HCT116 (cell line): ENCODE data around the gene WNT8B. TPM values are rescaled to one million over a fixed set of nuclear protein-coding genes. Genes with fewer than 3 reads are reported as not detected.

Source experiments
- ATAC-seq: fragments of 200-7000 bp; cut with Tn5 transposase; 2 replicates; pipeline ENCODE4 v1.9.1; 2020; ENCODE audit warnings: mild to moderate bottlenecking, moderate library complexity
- BruUV-seq: library from RNA; stranded (reverse); fragments of 400-500 nt; replicated peaks from 2 replicates; lab custom pipeline; 2021; lab: Mats Ljungman, UMichigan
- CTCF ChIA-PET: fragments of 300-600 bp; sonication (Branson Sonifier 250); formaldehyde crosslinking; loops from one replicate; lab custom pipeline; 2021; ENCODE audit warnings: antibody characterized with exemption; lab: Charles Lee
- POLR2A ChIA-PET: fragments of 300-600, 350-600 bp; sonication (Branson Sonifier 250); formaldehyde crosslinking; loops from one replicate; lab custom pipeline; 2021; ENCODE audit warnings: antibody characterized with exemption; lab: Charles Lee
- RAD21 ChIA-PET, 2 experiments: fragments of 300-600 bp; sonication (Branson Sonifier 250); formaldehyde crosslinking; loops; one replicate each; lab custom pipeline; 2023; ENCODE audit warnings: low total read pairs in 2 of 2; ENCODE audit not compliant: uncharacterized antibody in 2 of 2, unreplicated experiment in 2 of 2, low non-redundant PET in 1 of 2; lab: Charles Lee
- DNase-seq: peaks from one replicate; pipeline ENCODE4 v3.0.0-alpha.2; 2010; ENCODE audit warnings: low read depth, low spot score
- H2AFZ ChIP-seq: fragments of 200-600 bp; shearing (Covaris generic), sonication (generic); 2 replicates; pipeline ENCODE4 v1.6.1; 2017; ENCODE audit warnings: low read depth, mixed run types, mixed read lengths, antibody characterized with exemption, low read length; ENCODE audit not compliant: poor library complexity, severe bottlenecking
- H3K27ac ChIP-seq: 2 replicates; pipeline ENCODE4 v1.5.1; 2012; ENCODE audit warnings: low read depth, low read length
- H3K27me3 ChIP-seq: fragments of 200-600 bp; sonication (generic); 2 replicates; pipeline ENCODE4 v1.6.1; 2016; ENCODE audit warnings: mixed run types, low read length, mixed read lengths; ENCODE audit not compliant: insufficient read depth
- H3K36me3 ChIP-seq, 2 experiments: fragments of 200-500 bp in 1 of 2; fragments of 200-600 bp in 1 of 2; sonication (Bioruptor generic) in 1 of 2; sonication (generic) in 1 of 2; 2 replicates each; pipeline versions ENCODE4 v1.5.1 to v1.6.1; 2014 to 2016; ENCODE audit warnings: low read length in 2 of 2, inconsistent platforms in 1 of 2, mixed read lengths in 1 of 2, mixed run types in 1 of 2; ENCODE audit not compliant: insufficient read depth in 2 of 2, control insufficient read depth in 1 of 2
- H3K4me1 ChIP-seq, 2 experiments: fragments of 200-600 bp in 1 of 2; sonication (generic) in 1 of 2; 2 replicates each; pipeline versions ENCODE4 v1.5.1 to v1.6.1; 2012 to 2017; ENCODE audit warnings: low read length in 2 of 2, inconsistent platforms in 1 of 2, mild to moderate bottlenecking in 1 of 2, mixed read lengths in 1 of 2, mixed run types in 1 of 2, moderate library complexity in 1 of 2; ENCODE audit not compliant: insufficient read depth in 2 of 2, control insufficient read depth in 1 of 2
- H3K4me2 ChIP-seq: fragments of 200-600 bp; sonication (generic); 2 replicates; pipeline ENCODE4 v1.6.1; 2017; ENCODE audit warnings: mixed run types, low read length, mixed read lengths
- H3K4me3 ChIP-seq, 2 experiments: fragments of 200-600 bp in 1 of 2; sonication (generic) in 1 of 2; replicated peaks in 1 of 2; 2 replicates each; pipeline ENCODE4 v1.5.1; 2011 to 2016; ENCODE audit warnings: low read length in 2 of 2, control low read depth in 1 of 2, low read depth in 1 of 2, mild to moderate bottlenecking in 1 of 2, mixed read lengths in 1 of 2, mixed run types in 1 of 2
- H3K79me2 ChIP-seq: fragments of 200-600 bp; sonication (generic); 2 replicates; pipeline ENCODE4 v1.6.1; 2017; ENCODE audit warnings: mild to moderate bottlenecking, mixed run types, low read length, moderate library complexity, mixed read lengths; ENCODE audit not compliant: insufficient read depth
- H3K9ac ChIP-seq: fragments of 200-600 bp; sonication (generic); 2 replicates; pipeline ENCODE4 v1.6.1; 2016; ENCODE audit warnings: low read length, mixed read lengths
- H3K9me2 ChIP-seq: fragments of 200-600 bp; sonication (generic), shearing (Covaris generic); 2 replicates; pipeline ENCODE4 v1.6.1; 2017; ENCODE audit warnings: mixed run types, mild to moderate bottlenecking, moderate library complexity; ENCODE audit not compliant: insufficient read depth
- H3K9me3 ChIP-seq, 2 experiments: fragments of 200-500 bp in 1 of 2; fragments of 200-600 bp in 1 of 2; sonication (Bioruptor generic) in 1 of 2; sonication (generic) in 1 of 2; 2 replicates each; pipeline ENCODE4 v1.6.1; 2014 to 2017; ENCODE audit warnings: low read length in 2 of 2, mixed read lengths in 2 of 2, inconsistent platforms in 1 of 2, low read depth in 1 of 2, mild to moderate bottlenecking in 1 of 2, mixed run types in 1 of 2, moderate library complexity in 1 of 2; ENCODE audit not compliant: control insufficient read depth in 1 of 2, insufficient read depth in 1 of 2
- H4K20me1 ChIP-seq: fragments of 200-600 bp; sonication (generic), shearing (Covaris generic); 2 replicates; pipeline ENCODE4 v1.6.1; 2017; ENCODE audit warnings: mixed run types, mild to moderate bottlenecking, moderate library complexity; ENCODE audit not compliant: insufficient read depth
- ATF3 ChIP-seq: IDR thresholded peaks from 2 replicates; pipeline ENCODE4 v1.6.1; 2012
- CBX3 ChIP-seq: IDR thresholded peaks from 2 replicates; pipeline ENCODE4 v1.6.1; 2012; ENCODE audit warnings: low read depth
- CEBPB ChIP-seq: IDR thresholded peaks from 2 replicates; pipeline ENCODE4 v1.6.1; 2012; ENCODE audit warnings: low read depth
- CTCF ChIP-seq, 3 experiments: fragments of 200-600 bp in 1 of 3; sonication (generic) in 1 of 3; IDR thresholded peaks in 2 of 3; conservative IDR thresholded peaks in 1 of 3; 2 replicates each; pipeline ENCODE4 v1.5.1; 2012 to 2017; ENCODE audit warnings: low read depth in 2 of 3, low read length in 2 of 3, antibody characterized with exemption in 1 of 3, borderline replicate concordance in 1 of 3, control low read depth in 1 of 3, mild to moderate bottlenecking in 1 of 3, mixed read lengths in 1 of 3, mixed run types in 1 of 3, moderate library complexity in 1 of 3; ENCODE audit not compliant: insufficient read depth in 1 of 3
- EGR1 ChIP-seq: IDR thresholded peaks from 2 replicates; pipeline ENCODE4 v1.6.1; 2012; ENCODE audit warnings: low read depth
- FOSL1 ChIP-seq: IDR thresholded peaks from 2 replicates; pipeline ENCODE4 v1.6.1; 2012; ENCODE audit warnings: low read depth
- JUND ChIP-seq: IDR thresholded peaks from 2 replicates; pipeline ENCODE4 v1.6.1; 2012
- RAD21 ChIP-seq: IDR thresholded peaks from 2 replicates; pipeline ENCODE4 v1.6.1; 2012; ENCODE audit warnings: low read depth, mild to moderate bottlenecking
- SRF ChIP-seq: IDR thresholded peaks from 2 replicates; pipeline ENCODE4 v1.6.1; 2012; ENCODE audit warnings: low read depth
- ZFX ChIP-seq: fragments of 450-650 bp; IDR thresholded peaks from 2 replicates; pipeline ENCODE4 v1.6.1; 2017
- intact Hi-C: fragments of 100-400 bp; cut with micrococcal nuclease; formaldehyde crosslinking; loops from 2 replicates; pipeline ENCODE4 v1.10.0; 2022
- total RNA-seq: library from RNA; stranded (reverse); gene quantifications from one replicate; pipeline ENCODE4 v1.2.1, GENCODE V29; 2021; ENCODE audit not compliant: unreplicated experiment

The WNT8B gene
- total RNA-seq, 1 experiment from 2014 or later: not detected

GRCh38 chr10:100531761-100532160 lies 69.0 kb downstream of the WNT8B start:
- DNase-seq (no peak), ATAC-seq (no peak)
- CTCF ChIA-PET: no interaction called here
- BruUV-seq: no TSS peak
- no peaks in the 10 kb centered on the region for H3K27me3 ChIP-seq
- peaks cover 7 to 9% of the 10 kb centered on the region in 2 experiments; a peak in 3 of 4 replicates for H3K36me3 ChIP-seq
- H4K20me1 ChIP-seq: no peaks in the 10 kb centered on the region
- no peak overlapping the region for H3K4me2 ChIP-seq
- RAD21 ChIA-PET: no interaction called here
- H3K9ac ChIP-seq: no peak overlapping the region
- H3K4me1 ChIP-seq: peaks cover 11 to 32% of the 10 kb centered on the region in 2 experiments
- no peaks in the 10 kb centered on the region for H3K9me2 ChIP-seq
- peaks cover 45% of the 10 kb centered on the region for H3K79me2 ChIP-seq
- no peak for TF ChIP-seq CBX3
- no peak for TF ChIP-seq ZFX
- TF ChIP-seq FOSL1: no peak
- TF ChIP-seq SRF: no peak
- TF ChIP-seq CTCF (IDR thresholded peaks at IDR 0.05 in 2 of 3, conservative IDR thresholded peaks at IDR 0.05 in 1 of 3; ENCODE audit: borderline replicate concordance in 1 of 3, insufficient read depth in 1 of 3, low read depth in 2 of 3, low read length in 2 of 3): no peak
- no peak for TF ChIP-seq ATF3
- no peak for TF ChIP-seq JUND
- TF ChIP-seq RAD21: no peak
- TF ChIP-seq EGR1: no peak
- no peak for TF ChIP-seq CEBPB
- POLR2A ChIA-PET: no interaction called here
- no peaks in the 10 kb centered on the region for H3K9me3 ChIP-seq
- intact Hi-C loops: no loop called here
- H3K4me3 ChIP-seq: no peak overlapping the region
- H2AFZ ChIP-seq: peak overlapping the region; percentile 1
- H3K27ac ChIP-seq: no peak overlapping the region

Other genes with a start within 250 kb of the WNT8B start
- 35.7 TPM for gene CHUK, start 233.4 kb upstream of the WNT8B start, total RNA-seq
- gene CWF19L1, start 195.4 kb upstream of the WNT8B start, total RNA-seq: 41.7 TPM
- 54.6 TPM for gene BLOC1S2, start 176.3 kb upstream of the WNT8B start, total RNA-seq
- 0.17 TPM for gene PKD2L1, start 132.8 kb upstream of the WNT8B start, total RNA-seq
- gene SCD, start 115.8 kb upstream of the WNT8B start, total RNA-seq: 652 TPM
- 30.9 TPM for gene SEC31B, start 56.9 kb downstream of the WNT8B start, total RNA-seq
- 243 TPM for gene NDUFB8, start 66.9 kb downstream of the WNT8B start, total RNA-seq
- gene HIF1AN, start 72.9 kb downstream of the WNT8B start, total RNA-seq: 67.2 TPM